Panc1 (cell line): ENCODE data around the gene TPSG1.

Experiments used
- CTCF ChIP-seq: fragments of 450-650 bp; IDR thresholded peaks from 2 replicates; pipeline ENCODE4 v1.5.1; 2017; ENCODE audit warnings: mild to moderate bottlenecking
- POLR2AphosphoS5 ChIP-seq: IDR thresholded peaks from 2 replicates; pipeline ENCODE4 v1.6.1; 2012; ENCODE audit warnings: mild to moderate bottlenecking, low read depth, low read length, moderate library complexity
- TCF7L2 ChIP-seq: IDR thresholded peaks from 2 replicates; pipeline ENCODE4 v1.6.1; 2011; ENCODE audit warnings: mild to moderate bottlenecking, low read depth, low read length, inconsistent platforms
- TF ChIP-seq, protein P1 (sequence below), 2 experiments: IDR thresholded peaks; 2 replicates each; pipeline ENCODE4 v1.6.1; 2011 to 2012; ENCODE audit warnings: low read depth in 2 of 2, control low read depth in 1 of 2, low read length in 1 of 2, mild to moderate bottlenecking in 1 of 2, moderate library complexity in 1 of 2; ENCODE audit not compliant: insufficient read depth in 1 of 2

- TF ChIP-seq CTCF: no peak
- TF ChIP-seq POLR2AphosphoS5: no peak
- no peak for TF ChIP-seq TCF7L2
- TF ChIP-seq, protein P1, sequence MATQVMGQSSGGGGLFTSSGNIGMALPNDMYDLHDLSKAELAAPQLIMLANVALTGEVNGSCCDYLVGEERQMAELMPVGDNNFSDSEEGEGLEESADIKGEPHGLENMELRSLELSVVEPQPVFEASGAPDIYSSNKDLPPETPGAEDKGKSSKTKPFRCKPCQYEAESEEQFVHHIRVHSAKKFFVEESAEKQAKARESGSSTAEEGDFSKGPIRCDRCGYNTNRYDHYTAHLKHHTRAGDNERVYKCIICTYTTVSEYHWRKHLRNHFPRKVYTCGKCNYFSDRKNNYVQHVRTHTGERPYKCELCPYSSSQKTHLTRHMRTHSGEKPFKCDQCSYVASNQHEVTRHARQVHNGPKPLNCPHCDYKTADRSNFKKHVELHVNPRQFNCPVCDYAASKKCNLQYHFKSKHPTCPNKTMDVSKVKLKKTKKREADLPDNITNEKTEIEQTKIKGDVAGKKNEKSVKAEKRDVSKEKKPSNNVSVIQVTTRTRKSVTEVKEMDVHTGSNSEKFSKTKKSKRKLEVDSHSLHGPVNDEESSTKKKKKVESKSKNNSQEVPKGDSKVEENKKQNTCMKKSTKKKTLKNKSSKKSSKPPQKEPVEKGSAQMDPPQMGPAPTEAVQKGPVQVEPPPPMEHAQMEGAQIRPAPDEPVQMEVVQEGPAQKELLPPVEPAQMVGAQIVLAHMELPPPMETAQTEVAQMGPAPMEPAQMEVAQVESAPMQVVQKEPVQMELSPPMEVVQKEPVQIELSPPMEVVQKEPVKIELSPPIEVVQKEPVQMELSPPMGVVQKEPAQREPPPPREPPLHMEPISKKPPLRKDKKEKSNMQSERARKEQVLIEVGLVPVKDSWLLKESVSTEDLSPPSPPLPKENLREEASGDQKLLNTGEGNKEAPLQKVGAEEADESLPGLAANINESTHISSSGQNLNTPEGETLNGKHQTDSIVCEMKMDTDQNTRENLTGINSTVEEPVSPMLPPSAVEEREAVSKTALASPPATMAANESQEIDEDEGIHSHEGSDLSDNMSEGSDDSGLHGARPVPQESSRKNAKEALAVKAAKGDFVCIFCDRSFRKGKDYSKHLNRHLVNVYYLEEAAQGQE (IDR thresholded peaks at IDR 0.05; ENCODE audit: insufficient read depth in 1 of 2, low read depth in 2 of 2, low read length in 1 of 2): no peak
Observed at GRCh38 chr16:1244881-1245280, 19.8 kb upstream of the TPSG1 start.
